Endometrium (tissue), 2 donors: ENCODE results near the gene PAQR5.
"Not testable (repeated sequence)": the region's sequence is repeated elsewhere in the genome, so short reads cannot be mapped to it uniquely, and the experiment has no call there.

Source experiments
- FAIRE-seq: peaks from 2 replicates; lab custom pipeline; 2012; peaks lifted over from hg19 to GRCh38; lab: Jason Lieb, UNC
- donor health status: control.
- donor health status: control.

The PAQR5 gene

GRCh38 chr15:69293741-69294615 lies 4.7 kb upstream of the PAQR5 start:
- no peak for FAIRE-seq

DNA sequence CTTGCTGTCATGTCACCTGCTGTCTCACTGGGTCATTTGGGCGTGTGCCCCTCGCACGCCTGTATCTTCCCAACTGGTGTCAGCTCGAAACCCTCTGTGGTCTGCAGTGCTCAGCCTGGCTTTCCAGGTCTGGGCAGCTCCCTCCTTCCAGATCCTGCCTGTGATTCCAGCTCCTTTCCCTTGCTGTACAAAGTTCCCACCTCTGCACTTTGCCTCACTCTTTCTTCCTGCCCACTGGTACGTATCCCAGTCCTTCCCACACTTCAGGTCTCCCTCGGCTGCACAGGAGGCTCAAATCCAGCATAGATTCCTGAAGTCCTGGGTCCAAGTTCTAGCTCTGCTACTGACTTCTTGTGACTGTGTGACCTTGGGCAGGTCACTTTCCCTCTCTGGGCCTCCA lies 2.1 kb upstream of the PAQR5 start:
- FAIRE-seq: no peak

DNA sequence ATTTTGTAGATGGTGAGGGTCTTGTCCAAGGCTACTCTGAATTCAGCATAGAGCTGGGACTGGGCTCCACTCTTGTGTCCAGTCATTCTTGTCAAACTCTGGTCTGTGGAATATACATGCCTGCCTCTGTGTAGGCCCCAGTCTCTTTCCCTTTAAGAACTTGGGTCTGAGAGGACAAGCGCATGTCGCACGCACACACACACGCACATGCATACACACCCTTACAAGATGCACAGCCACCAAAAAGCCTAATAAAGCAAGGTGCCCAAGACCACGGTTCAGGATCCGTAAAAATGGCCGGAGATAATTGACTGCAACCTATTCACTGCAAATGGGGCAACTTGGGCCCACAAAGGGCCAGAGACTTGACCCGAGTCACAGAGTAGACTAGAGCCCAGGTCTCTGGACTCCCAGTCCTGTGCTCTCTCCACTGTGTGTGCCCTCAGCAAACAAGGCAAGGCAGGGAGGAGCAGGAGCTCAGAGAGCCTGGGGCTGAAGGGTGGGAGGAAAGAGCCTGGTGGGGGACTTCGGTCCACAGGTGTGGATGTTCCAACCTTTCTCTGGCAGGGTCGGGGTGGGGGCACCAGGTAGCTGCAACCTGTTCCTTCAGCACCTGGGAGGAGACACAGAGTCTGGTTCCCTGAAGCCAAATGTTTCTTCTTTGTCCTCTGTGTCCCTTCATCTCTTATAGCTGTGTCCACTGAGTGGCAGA lies 914 bp upstream of the PAQR5 start:
- no peak for FAIRE-seq

GRCh38 chr15:69298354-69298696 lies 387 bp upstream of the PAQR5 start:
- no peak for FAIRE-seq

- FAIRE-seq: no peak
Observed at GRCh38 chr15:69299451-69299886, 757 bp downstream of the PAQR5 start.

DNA sequence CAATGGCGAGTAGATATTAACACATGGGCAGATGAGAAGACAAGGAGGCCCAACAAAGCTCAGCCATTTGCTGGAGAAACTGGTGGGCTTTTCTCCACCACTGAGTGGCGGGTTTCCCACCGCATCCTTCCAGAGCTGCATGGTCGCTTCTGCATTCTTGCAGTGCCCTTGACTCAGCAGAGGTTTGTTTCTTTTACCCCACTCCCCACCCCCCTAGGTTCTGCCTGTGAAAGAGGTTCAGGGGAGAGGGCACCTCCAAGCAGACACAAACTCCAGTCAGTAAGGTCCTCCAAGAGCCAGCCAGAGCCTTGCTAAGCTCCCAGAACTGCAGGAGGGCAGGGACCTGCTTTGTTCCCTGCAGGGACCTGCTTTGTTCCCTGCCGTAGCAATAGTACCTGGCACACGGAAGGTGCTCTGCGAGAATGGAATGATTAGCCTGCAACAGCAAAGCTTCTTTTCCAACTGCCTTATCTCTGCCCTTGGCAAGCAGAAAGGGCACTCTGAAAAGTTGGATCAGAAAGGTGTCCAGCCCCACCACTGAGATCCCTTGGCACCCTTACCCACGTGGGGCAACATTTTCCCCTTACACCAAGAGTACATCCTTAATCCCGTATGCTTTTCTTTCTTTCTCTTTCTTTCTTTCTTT lies 1.4 kb downstream of the PAQR5 start:
- FAIRE-seq: no peak

DNA sequence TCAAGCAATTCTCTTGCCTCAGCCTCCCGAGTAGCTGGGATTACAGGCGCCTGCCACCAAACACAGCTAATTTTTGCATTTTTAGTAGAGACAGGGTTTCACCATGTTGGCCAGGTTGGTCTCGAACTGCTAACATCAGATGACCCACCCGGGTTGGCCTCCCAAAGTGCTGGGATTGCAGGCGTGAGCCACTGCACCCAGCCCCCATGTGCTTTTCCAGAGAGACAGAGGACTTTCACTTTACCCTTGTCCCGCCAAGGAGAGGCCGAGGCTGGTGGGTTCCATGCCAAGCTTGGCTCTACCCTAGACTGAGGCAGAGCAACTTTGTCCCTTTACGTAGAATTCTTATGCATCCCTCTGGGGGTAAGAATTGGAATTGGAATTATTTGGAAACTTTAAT lies 2.4 kb downstream of the PAQR5 start:
- not testable (repeated sequence) for FAIRE-seq

DNA sequence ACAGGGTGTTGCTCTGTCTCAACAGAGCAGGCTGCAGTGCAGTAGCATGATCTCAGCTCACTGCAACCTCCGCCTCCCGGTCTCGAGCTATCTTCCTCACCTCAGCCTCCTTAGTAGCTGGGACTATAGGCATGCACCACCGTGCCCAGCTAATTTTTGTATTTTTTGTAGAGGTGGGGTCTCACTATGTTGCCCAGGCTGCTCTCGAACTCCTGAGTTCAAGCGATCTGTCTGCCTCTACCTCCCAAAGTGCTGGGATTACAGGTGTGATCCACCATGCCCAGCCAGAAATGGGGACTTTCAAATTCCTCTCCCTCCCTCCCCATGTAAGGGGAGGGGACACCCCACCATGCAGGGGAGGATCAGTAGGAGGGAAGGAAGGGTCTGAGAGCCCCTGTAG lies 3.4 kb downstream of the PAQR5 start:
- FAIRE-seq: not testable (repeated sequence)

- no peak for FAIRE-seq
Observed at GRCh38 chr15:69302929-69303328, 4.2 kb downstream of the PAQR5 start.

DNA sequence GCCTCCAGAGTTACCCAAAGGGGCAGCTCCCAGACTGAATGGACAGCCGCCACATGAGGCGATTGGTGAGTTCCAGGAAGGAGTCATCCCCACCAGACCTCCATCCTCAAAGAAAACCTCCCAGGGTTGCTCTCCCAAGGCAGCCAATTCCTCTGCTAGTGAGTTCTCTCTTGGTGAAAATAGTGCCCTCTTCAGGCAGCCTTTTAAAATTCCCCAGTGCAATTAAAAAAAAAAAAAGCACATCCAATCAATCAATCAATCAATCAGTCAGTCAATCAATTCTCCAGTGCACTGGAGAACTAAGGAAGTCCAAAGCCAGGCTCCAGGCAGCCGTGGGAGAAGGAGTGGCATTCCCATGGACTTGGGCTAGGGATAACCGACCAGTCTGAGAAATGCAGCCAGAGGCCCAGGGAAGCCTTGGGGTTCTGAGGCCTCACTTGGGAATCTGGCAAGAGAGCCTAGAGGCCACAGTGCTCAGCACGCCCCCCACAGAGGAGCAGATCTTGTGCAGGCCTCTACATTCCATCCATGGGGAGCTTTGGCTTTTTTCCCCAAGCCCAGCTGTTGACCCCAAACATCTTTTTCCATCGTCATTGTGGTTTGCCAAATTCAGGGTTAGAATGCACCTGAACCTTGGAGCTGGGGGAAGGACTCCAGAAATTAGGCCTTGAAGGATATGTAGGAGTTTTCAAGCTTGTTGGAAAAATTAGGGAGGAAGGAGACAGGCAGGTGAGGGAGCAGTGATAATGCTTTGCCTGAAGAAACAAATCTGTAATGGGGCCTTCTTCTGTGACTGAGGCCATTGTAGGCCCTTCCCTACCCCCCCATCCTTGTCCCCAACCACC lies 4.8 kb downstream of the PAQR5 start:
- FAIRE-seq: no peak

- no peak for FAIRE-seq
Observed at GRCh38 chr15:69304182-69304545, 5.5 kb downstream of the PAQR5 start.

DNA sequence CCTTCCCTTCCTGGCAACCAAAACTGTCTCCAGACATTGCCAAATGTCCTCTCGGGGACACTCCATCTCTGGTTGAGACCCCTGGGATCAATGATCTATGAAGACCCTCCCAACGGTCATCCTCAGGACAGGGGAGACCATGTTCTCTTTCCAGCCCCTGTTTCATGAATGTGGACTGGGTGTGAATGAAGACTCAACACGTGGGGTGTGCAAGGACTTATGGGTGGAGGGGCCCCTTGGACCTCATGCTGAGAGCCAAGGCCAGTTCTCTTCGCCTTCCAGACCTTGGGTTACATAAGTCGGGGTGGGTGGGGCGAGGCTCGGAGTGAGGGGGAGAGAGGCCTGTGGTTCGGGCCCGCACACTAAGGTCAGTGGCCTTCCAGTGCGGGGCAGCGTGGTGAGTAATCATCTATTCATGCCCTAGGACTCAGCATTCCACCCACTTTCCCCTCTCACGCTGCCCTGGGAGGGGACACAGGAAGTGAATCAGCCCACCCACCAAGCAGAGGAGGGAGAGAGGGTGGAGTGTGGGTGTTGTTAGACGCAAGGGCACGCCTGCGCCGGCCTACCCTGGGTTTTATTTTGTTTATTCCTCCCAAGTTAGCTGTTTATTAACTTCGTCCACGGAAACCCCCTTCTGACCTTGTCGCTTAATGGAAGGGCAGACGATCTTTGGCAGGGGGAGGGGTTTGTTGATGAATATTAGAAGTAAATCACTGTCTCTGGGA lies 6.7 kb downstream of the PAQR5 start:
- FAIRE-seq: no peak

- FAIRE-seq: no peak
Observed at GRCh38 chr15:69305933-69306568, 7.3 kb downstream of the PAQR5 start.

DNA sequence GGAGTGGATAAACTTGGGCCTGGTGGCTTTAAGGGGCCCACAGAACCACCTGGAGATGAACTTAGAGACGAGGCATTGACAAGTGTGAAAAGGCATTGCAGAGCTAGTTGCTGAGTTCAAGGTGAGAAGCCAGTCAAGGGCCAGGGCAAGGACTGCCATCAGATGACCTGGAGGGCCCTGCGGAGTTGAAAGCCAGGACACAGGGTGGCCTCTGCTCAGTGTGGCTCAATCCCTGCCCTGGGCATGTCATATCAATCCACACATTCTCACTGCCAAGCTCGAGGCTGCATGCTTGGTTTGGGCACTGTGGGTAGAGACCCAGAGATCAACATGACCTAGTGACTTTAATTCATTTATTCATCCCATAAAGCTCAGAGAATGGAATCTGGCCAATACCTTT lies 9.2 kb downstream of the PAQR5 start:
- no peak for FAIRE-seq

- no peak for FAIRE-seq
Observed at GRCh38 chr15:69308949-69309348, 10.2 kb downstream of the PAQR5 start.

DNA sequence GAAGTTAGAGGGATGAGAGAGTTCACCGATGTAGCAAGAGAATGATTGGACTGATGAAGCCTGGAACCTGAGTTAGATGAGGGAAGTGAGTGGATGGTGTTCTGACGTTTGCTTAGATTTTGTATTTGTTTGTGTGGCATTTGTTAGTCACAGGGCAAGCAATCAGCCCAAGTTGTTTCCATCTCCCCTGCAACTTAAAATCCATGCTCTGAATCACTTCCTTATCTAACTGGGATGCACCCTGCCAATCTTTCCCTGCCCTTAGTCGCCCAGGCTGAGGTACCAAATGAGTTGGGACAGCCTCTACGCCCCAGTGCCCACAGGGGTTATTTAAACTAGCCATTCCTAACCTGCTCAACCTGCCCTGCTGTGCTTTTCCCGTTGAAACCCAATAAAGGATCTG lies 12.6 kb downstream of the PAQR5 start:
- no peak for FAIRE-seq

GRCh38 chr15:69313432-69314000 lies 14.8 kb downstream of the PAQR5 start:
- FAIRE-seq: no peak

GRCh38 chr15:69314131-69314530 lies 15.4 kb downstream of the PAQR5 start:
- FAIRE-seq: no peak

DNA sequence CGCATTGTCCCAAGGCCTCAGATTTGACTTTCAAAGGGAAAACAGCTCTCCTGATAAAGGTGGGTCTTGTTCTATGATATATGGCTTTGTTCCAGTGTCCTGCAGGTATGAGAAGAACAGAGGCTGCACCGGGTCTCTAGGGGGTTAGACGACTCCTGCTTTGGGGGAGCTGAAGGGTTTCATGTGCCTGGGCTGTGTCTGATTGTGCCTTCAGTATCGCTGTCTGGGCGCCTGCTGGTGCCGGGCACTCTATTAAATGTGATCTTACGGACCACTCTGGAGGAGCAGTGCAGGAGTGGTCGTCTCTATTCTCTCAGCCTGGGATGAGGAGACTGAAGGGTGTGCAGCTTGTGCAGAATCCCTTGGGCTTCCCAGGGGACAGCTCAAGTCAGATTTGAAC lies 16.0 kb downstream of the PAQR5 start:
- FAIRE-seq: no peak

GRCh38 chr15:69315402-69316110 lies 16.8 kb downstream of the PAQR5 start:
- no peak for FAIRE-seq
